Measurements from ENCODE around the gene TRAPPC12.

- TF ChIP-seq CTCF (IDR thresholded peaks at IDR 0.05; ENCODE audit: poor library complexity, severe bottlenecking) (no peak), TAF1 (IDR thresholded peaks at IDR 0.05; ENCODE audit: low read depth) (no peak), MXI1 (conservative IDR thresholded peaks at IDR 0.05; ENCODE audit: poor library complexity, severe bottlenecking) (no peak), RAD21 (conservative IDR thresholded peaks at IDR 0.05) (no peak), POLR2AphosphoS5 (IDR thresholded peaks at IDR 0.05) (no peak)
Measured at GRCh38 chr2:3387644-3388411, 8.3 kb downstream of the TRAPPC12 start.
